Right atrium auricular region (tissue), 2 donors: Measurements from ENCODE around the gene PCSK6. TPM values are rescaled to one million over a fixed set of nuclear protein-coding genes. Genes with fewer than 3 reads are reported as not detected.

Experiments
- DNase-seq: peaks from one replicate; pipeline ENCODE4 v3.0.0-alpha.2; 2019; ENCODE audit warnings: low spot score
- H3K27ac ChIP-seq, 2 donors: fragments of 200-600 bp; sonication (generic); 1 replicate in 1 of 2; 2 replicates in 1 of 2; pipeline ENCODE4 v1.5.1; 2016 to 2019
- H3K27me3 ChIP-seq, 2 donors: fragments of 200-600 bp; sonication (generic); one replicate each; pipeline versions ENCODE4 v1.5.1 to v1.6.0; 2017 to 2019
- H3K36me3 ChIP-seq: fragments of 200-600 bp; sonication (generic); one replicate; pipeline ENCODE4 v1.5.1; 2016
- H3K4me1 ChIP-seq, 2 donors: fragments of 200-600 bp; sonication (generic); one replicate each; pipeline versions ENCODE4 v1.5.1 to v1.6.0; 2017 to 2019
- H3K4me3 ChIP-seq, 2 donors: fragments of 200-600 bp; sonication (generic); 1 replicate in 1 of 2; 2 replicates in 1 of 2; pipeline ENCODE4 v1.5.1; 2017 to 2019; ENCODE audit warnings: mild to moderate bottlenecking in 1 of 2, moderate library complexity in 1 of 2
- H3K9me3 ChIP-seq, 2 donors: fragments of 200-600 bp; sonication (generic); one replicate each; pipeline ENCODE4 v1.5.1; 2019
- CTCF ChIP-seq, 2 donors: fragments of 200-600 bp; sonication (generic); IDR thresholded peaks; one replicate each; pipeline ENCODE4 v1.5.1; 2019; ENCODE audit warnings: antibody characterized with exemption in 2 of 2
- total RNA-seq, 2 donors: library from RNA; depleted of rRNA; stranded (reverse); fragments of >200 nt; gene quantifications; one replicate each; pipeline ENCODE4 v1.1.0, GENCODE V29; 2016

PCSK6 gene
- total RNA-seq, 2 donors from 2014 or later = 14.4 to 19.9 TPM

DNA sequence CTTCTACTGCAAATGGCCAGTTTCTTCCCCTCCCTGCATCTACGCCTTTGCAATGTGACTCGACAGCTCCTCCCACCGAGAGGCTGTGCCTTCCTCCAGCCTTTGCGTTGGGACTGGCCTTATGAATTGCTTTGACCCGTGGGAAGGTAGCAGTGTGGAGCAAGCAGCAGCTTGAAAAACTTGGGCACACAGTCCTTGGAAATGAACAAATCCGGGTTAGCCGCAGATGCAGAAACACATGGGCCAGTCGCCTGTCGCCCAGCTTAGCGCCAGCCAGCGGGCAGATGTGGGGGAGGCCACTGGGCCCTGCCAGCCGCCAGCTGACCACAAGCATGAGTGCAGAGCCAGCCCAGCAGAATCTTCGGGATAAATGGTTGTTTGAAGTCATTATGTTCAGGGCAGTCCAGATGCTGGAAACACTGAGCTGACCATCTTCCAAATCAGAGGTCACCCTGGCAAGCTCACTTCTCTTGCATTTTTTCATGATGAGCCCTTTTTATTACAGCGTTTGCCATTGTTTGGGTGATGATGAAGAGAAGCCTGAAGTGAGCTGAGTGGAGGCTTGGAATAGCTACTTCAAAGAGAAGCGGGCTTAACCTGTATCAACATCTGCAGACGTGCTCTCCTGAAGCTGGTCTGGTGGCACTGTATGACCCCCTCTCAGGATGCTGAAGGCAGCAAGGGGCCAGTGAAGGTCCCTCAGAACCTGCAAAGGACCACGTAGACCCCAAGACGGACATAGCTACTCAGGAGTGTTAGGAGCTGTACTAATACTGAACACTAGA, 222.0 kb downstream of the PCSK6 start:
- Histone ChIP-seq H3K4me3 (no peak overlapping the region), H3K27me3 (no peaks in the 10 kb centered on the region), H3K36me3 (peaks cover 27% of the 10 kb centered on the region), H3K9me3 (no peaks in the 10 kb centered on the region), H3K4me1 (peaks cover 0 to 28% of the 10 kb centered on the region in 2 donors), H3K27ac (peak overlapping the region; percentile 72 to 75)
- peak; percentile 83 for DNase-seq
- no peak for TF ChIP-seq CTCF (IDR thresholded peaks at IDR 0.05)

DNA sequence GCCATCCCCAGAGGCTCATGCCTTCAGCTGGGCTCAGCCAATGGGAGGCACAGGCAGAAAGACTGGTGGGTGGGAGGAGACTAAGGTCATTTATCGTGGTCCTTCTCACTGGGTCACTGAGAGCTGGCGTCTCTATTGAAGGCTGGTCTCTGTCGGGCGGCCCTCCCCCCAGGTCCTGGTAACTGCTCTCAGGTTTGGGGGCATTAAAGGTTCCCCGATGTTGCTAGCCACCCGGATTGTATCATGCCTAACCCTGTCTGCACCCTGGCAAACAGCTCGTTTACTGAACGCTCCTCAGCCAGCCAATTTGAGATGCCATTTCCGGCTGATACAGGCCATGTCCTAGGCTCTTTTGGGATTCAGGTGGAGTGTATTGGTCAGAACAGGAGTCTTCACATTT, 222.7 kb downstream of the PCSK6 start:
- Histone ChIP-seq H3K4me3 (no peak overlapping the region), H3K27me3 (no peaks in the 10 kb centered on the region), H3K27ac (peak overlapping the region; percentile 72 to 75), H3K9me3 (no peaks in the 10 kb centered on the region), H3K4me1 (peaks cover 0 to 28% of the 10 kb centered on the region in 2 donors), H3K36me3 (peaks cover 20% of the 10 kb centered on the region)
- no peak for DNase-seq
- no peak for TF ChIP-seq CTCF (IDR thresholded peaks at IDR 0.05)

- H3K4me1 ChIP-seq = peaks cover 0 to 28% of the 10 kb centered on the region in 2 donors
- H3K9me3 ChIP-seq = no peaks in the 10 kb centered on the region
- H3K27me3 ChIP-seq = no peaks in the 10 kb centered on the region
- DNase-seq = no peak
- no peak for TF ChIP-seq CTCF (IDR thresholded peaks at IDR 0.05)
- H3K27ac ChIP-seq = peak overlapping the region; percentile 72 to 75
- peaks cover 13% of the 10 kb centered on the region for H3K36me3 ChIP-seq
- H3K4me3 ChIP-seq = no peak overlapping the region
Measured at GRCh38 chr15:101266034-101266433, 223.5 kb downstream of the PCSK6 start.

DNA sequence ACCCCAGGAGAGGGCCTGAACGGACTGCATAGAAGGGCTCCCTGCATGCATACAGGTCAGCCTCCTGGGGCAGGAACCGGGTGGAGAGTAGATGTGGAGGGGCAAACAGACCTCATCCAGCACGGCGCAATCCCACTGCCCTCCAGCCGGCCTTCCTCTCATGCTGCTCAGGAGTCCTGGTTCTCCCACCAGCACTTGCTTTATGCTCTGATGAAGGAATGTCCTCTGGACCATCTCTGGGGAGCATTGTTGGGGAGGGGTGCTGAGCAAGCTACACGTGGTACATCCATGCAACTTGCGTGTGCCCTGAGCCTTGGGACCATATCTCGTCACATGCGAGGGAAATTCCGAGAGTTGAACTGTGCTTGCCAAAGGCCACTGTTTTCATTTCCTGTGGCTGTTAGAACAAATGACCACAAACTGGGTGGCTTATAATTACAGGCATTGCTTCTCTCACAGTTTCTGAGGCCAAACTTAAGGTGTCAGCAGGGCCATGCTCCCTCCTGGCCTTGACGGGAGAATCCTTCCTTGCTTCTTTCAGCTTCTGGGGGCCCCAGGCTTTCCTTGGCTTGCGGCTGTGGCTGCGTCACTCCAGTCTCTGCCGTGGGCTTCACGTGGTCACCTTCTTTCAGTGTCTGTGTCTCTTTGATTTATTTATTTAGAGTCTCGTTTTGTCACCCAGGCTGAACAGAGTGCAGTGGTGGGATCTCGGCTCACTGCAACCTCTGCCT, 224.4 kb downstream of the PCSK6 start:
- Histone ChIP-seq H3K36me3 (peaks cover 3% of the 10 kb centered on the region), H3K27me3 (no peaks in the 10 kb centered on the region), H3K4me1 (peaks cover 0 to 28% of the 10 kb centered on the region in 2 donors), H3K9me3 (no peaks in the 10 kb centered on the region), H3K4me3 (no peak overlapping the region), H3K27ac (peak overlapping the region in 1 of 2 donors; percentile 29)
- no peak for DNase-seq
- TF ChIP-seq CTCF (IDR thresholded peaks at IDR 0.05) = no peak

- no peak for DNase-seq
- H3K4me3 ChIP-seq = no peak overlapping the region
- H3K4me1 ChIP-seq = peaks cover 0 to 23% of the 10 kb centered on the region in 2 donors
- H3K36me3 ChIP-seq = no peaks in the 10 kb centered on the region
- no peaks in the 10 kb centered on the region for H3K27me3 ChIP-seq
- no peak for TF ChIP-seq CTCF (IDR thresholded peaks at IDR 0.05)
- H3K9me3 ChIP-seq = no peaks in the 10 kb centered on the region
- H3K27ac ChIP-seq = no peak overlapping the region
Measured at GRCh38 chr15:101264011-101264410, 225.5 kb downstream of the PCSK6 start.
